ENCODE measurements around the gene GLRX3.

GLRX3 gene

GRCh38 chr10:130175074-130175473, 38.9 kb downstream of the GLRX3 start:
- no peak for DNase-seq (ENCODE audit: low read depth)
- no peak overlapping the region for H3K4me3 ChIP-seq (ENCODE audit: low read depth, low read length)
- TF ChIP-seq CTCF (conservative IDR thresholded peaks at IDR 0.05; ENCODE audit: low read depth, low read length) = no peak

- H3K4me3 ChIP-seq (ENCODE audit: low read depth, low read length) = no peak overlapping the region
- no peak for DNase-seq (ENCODE audit: low read depth)
- TF ChIP-seq CTCF (conservative IDR thresholded peaks at IDR 0.05; ENCODE audit: low read depth, low read length) = no peak
Measured at GRCh38 chr10:130177250-130177649, 41.1 kb downstream of the GLRX3 start.

- no peak overlapping the region for H3K4me3 ChIP-seq (ENCODE audit: low read depth, low read length)
- peak; percentile 79 for TF ChIP-seq CTCF (conservative IDR thresholded peaks at IDR 0.05; ENCODE audit: low read depth, low read length)
- peak; percentile 92 for DNase-seq (ENCODE audit: low read depth)
Measured at GRCh38 chr10:130179640-130180039, 43.4 kb downstream of the GLRX3 start.

- H3K4me3 ChIP-seq (ENCODE audit: low read depth, low read length) = no peak overlapping the region
- no peak for TF ChIP-seq CTCF (conservative IDR thresholded peaks at IDR 0.05; ENCODE audit: low read depth, low read length)
- no peak for DNase-seq (ENCODE audit: low read depth)
Measured at GRCh38 chr10:130180416-130180815, 44.2 kb downstream of the GLRX3 start.

GRCh38 chr10:130181858-130182257, 45.7 kb downstream of the GLRX3 start:
- no peak overlapping the region for H3K4me3 ChIP-seq (ENCODE audit: low read depth, low read length)
- no peak for TF ChIP-seq CTCF (conservative IDR thresholded peaks at IDR 0.05; ENCODE audit: low read depth, low read length)
- no peak for DNase-seq (ENCODE audit: low read depth)

- no peak for DNase-seq (ENCODE audit: low read depth)
- H3K4me3 ChIP-seq (ENCODE audit: low read depth, low read length) = no peak overlapping the region
- TF ChIP-seq CTCF (conservative IDR thresholded peaks at IDR 0.05; ENCODE audit: low read depth, low read length) = no peak
Measured at GRCh38 chr10:130185591-130185990, 49.4 kb downstream of the GLRX3 start.

- DNase-seq (ENCODE audit: low read depth) = no peak
- no peak for TF ChIP-seq CTCF (conservative IDR thresholded peaks at IDR 0.05; ENCODE audit: low read depth, low read length)
- H3K4me3 ChIP-seq (ENCODE audit: low read depth, low read length) = no peak overlapping the region
Measured at GRCh38 chr10:130188195-130189175, 52.3 kb downstream of the GLRX3 start.

Measured in choroid plexus epithelial cell (primary cell).